ENCODE measurements around the gene RGS13.

Gene RGS13

GRCh38 chr1:192689459-192689858 is 53.5 kb downstream of the RGS13 start:
- no peak for TF ChIP-seq CTCF (IDR thresholded peaks at IDR 0.05; ENCODE audit: low read depth, low read length, missing control alignments)
- Histone ChIP-seq H3K36me3 (replicated peaks) (no peaks in the 10 kb centered on the region), H3K27me3 (replicated peaks) (no peaks in the 10 kb centered on the region), H3K27ac (no peak overlapping the region), H3K4me3 (ENCODE audit: low read depth, low read length) (no peak overlapping the region)
- no peak for DNase-seq
- in situ Hi-C loops (cut with HindIII; ENCODE audit: low pct_ligation_motif_present, low sequenced_read_pairs) = no loop called here

- H3K4me3 ChIP-seq (ENCODE audit: low read depth, low read length) = no peak overlapping the region
- DNase-seq = no peak
- in situ Hi-C loops (cut with HindIII; ENCODE audit: low pct_ligation_motif_present, low sequenced_read_pairs) = no loop called here
Measured at GRCh38 chr1:192691041-192691440, 55.1 kb downstream of the RGS13 start.

GRCh38 chr1:192696082-192696481 is 60.1 kb downstream of the RGS13 start:
- Histone ChIP-seq H3K36me3 (replicated peaks) (no peaks in the 10 kb centered on the region), H3K4me3 (ENCODE audit: low read depth, low read length) (no peak overlapping the region), H3K27ac (no peak overlapping the region), H3K27me3 (replicated peaks) (no peaks in the 10 kb centered on the region)
- TF ChIP-seq CTCF (IDR thresholded peaks at IDR 0.05; ENCODE audit: low read depth, low read length, missing control alignments) = no peak
- no peak for DNase-seq
- in situ Hi-C loops (cut with HindIII; ENCODE audit: low pct_ligation_motif_present, low sequenced_read_pairs) = no loop called here

More at GRCh38 chr1:192691041-192691440, 55.1 kb downstream of the RGS13 start:
- no peak overlapping the region for H3K27ac ChIP-seq
- no peak for TF ChIP-seq CTCF (IDR thresholded peaks at IDR 0.05; ENCODE audit: low read depth, low read length, missing control alignments)
- H3K27me3 ChIP-seq (replicated peaks) = no peaks in the 10 kb centered on the region
- no peaks in the 10 kb centered on the region for H3K36me3 ChIP-seq (replicated peaks)

- TF ChIP-seq CTCF (IDR thresholded peaks at IDR 0.05; ENCODE audit: low read depth, low read length, missing control alignments) = no peak
- Histone ChIP-seq H3K27ac (no peak overlapping the region), H3K27me3 (replicated peaks) (no peaks in the 10 kb centered on the region), H3K4me3 (ENCODE audit: low read depth, low read length) (no peak overlapping the region), H3K36me3 (replicated peaks) (no peaks in the 10 kb centered on the region)
- DNase-seq = no peak
- in situ Hi-C loops (cut with HindIII; ENCODE audit: low pct_ligation_motif_present, low sequenced_read_pairs) = no loop called here
Measured at GRCh38 chr1:192697771-192698170, 61.8 kb downstream of the RGS13 start.

GRCh38 chr1:192698731-192699130 is 62.8 kb downstream of the RGS13 start:
- Histone ChIP-seq H3K4me3 (ENCODE audit: low read depth, low read length) (no peak overlapping the region), H3K27me3 (replicated peaks) (no peaks in the 10 kb centered on the region), H3K27ac (no peak overlapping the region), H3K36me3 (replicated peaks) (no peaks in the 10 kb centered on the region)
- no peak for TF ChIP-seq CTCF (IDR thresholded peaks at IDR 0.05; ENCODE audit: low read depth, low read length, missing control alignments)
- in situ Hi-C loops (cut with HindIII; ENCODE audit: low pct_ligation_motif_present, low sequenced_read_pairs) = no loop called here
- DNase-seq = no peak

GRCh38 chr1:192700834-192701271 is 64.9 kb downstream of the RGS13 start:
- in situ Hi-C loops (cut with HindIII; ENCODE audit: low pct_ligation_motif_present, low sequenced_read_pairs) = no loop called here
- DNase-seq = peak; percentile 84

More at GRCh38 chr1:192700834-192701271, 64.9 kb downstream of the RGS13 start:
- H3K27ac ChIP-seq = peak overlapping the region; percentile 75
- no peak for TF ChIP-seq CTCF (IDR thresholded peaks at IDR 0.05; ENCODE audit: low read depth, low read length, missing control alignments)
- H3K27me3 ChIP-seq (replicated peaks) = no peaks in the 10 kb centered on the region
- no peak overlapping the region for H3K4me3 ChIP-seq (ENCODE audit: low read depth, low read length)
- H3K36me3 ChIP-seq (replicated peaks) = no peaks in the 10 kb centered on the region
